SK-N-MC (cell line): ENCODE data around the gene RAB7B.

Experiments used
- EZH2 ChIP-seq: fragments of 200-600 bp; sonication (generic); IDR thresholded peaks from one replicate; pipeline ENCODE4 v1.6.1; 2017; ENCODE audit warnings: antibody characterized with exemption
- POLR2AphosphoS5 ChIP-seq: IDR thresholded peaks from 2 replicates; pipeline ENCODE4 v1.6.1; 2012; ENCODE audit warnings: mild to moderate bottlenecking, low read depth, low read length, borderline replicate concordance

GRCh38 chr1:205955499-205955898 is 47.7 kb downstream of the RAB7B start:
- TF ChIP-seq POLR2AphosphoS5 (no peak), EZH2 (no peak)
